HCT116 (cell line): ENCODE results near the gene PTPN12.
"Not testable (repeated sequence)": the region's sequence is repeated elsewhere in the genome, so short reads cannot be mapped to it uniquely, and the experiment has no call there.

Experiments used
- CEBPB ChIP-seq: IDR thresholded peaks from 2 replicates; pipeline ENCODE4 v1.6.1; 2012; ENCODE audit warnings: low read depth
- ELF1 ChIP-seq: IDR thresholded peaks from 2 replicates; pipeline ENCODE4 v1.6.1; 2012; ENCODE audit warnings: low read depth, borderline replicate concordance
- EZH2 ChIP-seq: fragments of 200-600 bp; sonication (generic); IDR thresholded peaks from 2 replicates; pipeline ENCODE4 v1.6.1; 2017; ENCODE audit warnings: antibody characterized with exemption, mixed run types
- JUND ChIP-seq: IDR thresholded peaks from 2 replicates; pipeline ENCODE4 v1.6.1; 2012
- POLR2A ChIP-seq: IDR thresholded peaks from 2 replicates; pipeline ENCODE4 v1.7.0; 2011; ENCODE audit warnings: borderline replicate concordance; ENCODE audit not compliant: insufficient read depth, insufficient read length; ENCODE audit errors: extremely low read depth
- POLR2AphosphoS5 ChIP-seq: IDR thresholded peaks from 2 replicates; pipeline ENCODE4 v1.6.1; 2011; ENCODE audit warnings: mild to moderate bottlenecking, low read depth, low read length, moderate library complexity
- SIN3A ChIP-seq: IDR thresholded peaks from 2 replicates; pipeline ENCODE4 v1.6.1; 2012; ENCODE audit warnings: low read depth
- SP1 ChIP-seq: IDR thresholded peaks from 2 replicates; pipeline ENCODE4 v1.6.1; 2012; ENCODE audit warnings: low read depth
- TCF7L2 ChIP-seq: IDR thresholded peaks from 2 replicates; pipeline ENCODE4 v1.7.0; 2011; ENCODE audit warnings: borderline replicate concordance, inconsistent platforms; ENCODE audit not compliant: insufficient read depth, insufficient read length; ENCODE audit errors: extremely low read depth
- YY1 ChIP-seq: IDR thresholded peaks from 2 replicates; pipeline ENCODE4 v1.6.1; 2011; ENCODE audit warnings: low read length, low read depth, moderate library complexity, mild to moderate bottlenecking; ENCODE audit not compliant: insufficient replicate concordance; ENCODE audit errors: extremely low read depth
- ZNF274 ChIP-seq: fragments of 200-500 bp; sonication (Bioruptor generic); IDR thresholded peaks from 2 replicates; pipeline ENCODE4 v1.6.1; 2014; ENCODE audit warnings: mild to moderate bottlenecking, low read depth, low read length, inconsistent platforms
- TF ChIP-seq, protein P1 (sequence below): IDR thresholded peaks from 2 replicates; pipeline ENCODE4 v1.6.1; 2012
- TF ChIP-seq, protein P2 (sequence below), 3 experiments: fragments of 200-600 bp in 1 of 3; sonication (generic) in 1 of 3; IDR thresholded peaks in 2 of 3; conservative IDR thresholded peaks in 1 of 3; 2 replicates each; pipeline ENCODE4 v1.5.1; 2012 to 2017; ENCODE audit warnings: low read depth in 2 of 3, low read length in 2 of 3, antibody characterized with exemption in 1 of 3, borderline replicate concordance in 1 of 3, control low read depth in 1 of 3, mild to moderate bottlenecking in 1 of 3, mixed read lengths in 1 of 3, mixed run types in 1 of 3, moderate library complexity in 1 of 3; ENCODE audit not compliant: insufficient read depth in 1 of 3

DNA sequence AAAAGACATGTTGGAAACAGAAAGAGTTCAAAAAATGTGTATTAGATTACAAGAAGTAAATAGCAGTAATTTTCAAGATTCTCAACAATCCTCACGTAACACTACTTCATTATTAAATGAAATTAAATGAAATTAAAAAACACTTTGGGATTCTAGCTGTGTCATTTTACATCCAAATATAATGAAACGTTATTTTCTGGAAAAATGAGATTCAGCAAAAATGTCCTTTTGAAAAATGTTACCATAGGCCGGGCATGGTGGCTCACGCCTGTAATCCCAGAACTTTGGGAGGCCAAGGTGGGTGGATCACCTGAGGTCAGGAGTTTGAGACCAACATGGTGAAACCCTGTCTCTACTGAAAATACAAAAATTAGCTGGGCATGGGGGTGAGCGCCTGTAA is 15.6 kb upstream of the PTPN12 start:
- TF ChIP-seq TCF7L2, POLR2A, POLR2AphosphoS5, JUND, ELF1, YY1, EZH2, CEBPB, SP1, SIN3A, ZNF274: not testable (repeated sequence)
- TF ChIP-seq, protein P1, sequence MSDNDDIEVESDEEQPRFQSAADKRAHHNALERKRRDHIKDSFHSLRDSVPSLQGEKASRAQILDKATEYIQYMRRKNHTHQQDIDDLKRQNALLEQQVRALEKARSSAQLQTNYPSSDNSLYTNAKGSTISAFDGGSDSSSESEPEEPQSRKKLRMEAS = not testable (repeated sequence)
- TF ChIP-seq, protein P2, sequence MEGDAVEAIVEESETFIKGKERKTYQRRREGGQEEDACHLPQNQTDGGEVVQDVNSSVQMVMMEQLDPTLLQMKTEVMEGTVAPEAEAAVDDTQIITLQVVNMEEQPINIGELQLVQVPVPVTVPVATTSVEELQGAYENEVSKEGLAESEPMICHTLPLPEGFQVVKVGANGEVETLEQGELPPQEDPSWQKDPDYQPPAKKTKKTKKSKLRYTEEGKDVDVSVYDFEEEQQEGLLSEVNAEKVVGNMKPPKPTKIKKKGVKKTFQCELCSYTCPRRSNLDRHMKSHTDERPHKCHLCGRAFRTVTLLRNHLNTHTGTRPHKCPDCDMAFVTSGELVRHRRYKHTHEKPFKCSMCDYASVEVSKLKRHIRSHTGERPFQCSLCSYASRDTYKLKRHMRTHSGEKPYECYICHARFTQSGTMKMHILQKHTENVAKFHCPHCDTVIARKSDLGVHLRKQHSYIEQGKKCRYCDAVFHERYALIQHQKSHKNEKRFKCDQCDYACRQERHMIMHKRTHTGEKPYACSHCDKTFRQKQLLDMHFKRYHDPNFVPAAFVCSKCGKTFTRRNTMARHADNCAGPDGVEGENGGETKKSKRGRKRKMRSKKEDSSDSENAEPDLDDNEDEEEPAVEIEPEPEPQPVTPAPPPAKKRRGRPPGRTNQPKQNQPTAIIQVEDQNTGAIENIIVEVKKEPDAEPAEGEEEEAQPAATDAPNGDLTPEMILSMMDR (IDR thresholded peaks at IDR 0.05 in 2 of 3, conservative IDR thresholded peaks at IDR 0.05 in 1 of 3; ENCODE audit: borderline replicate concordance in 1 of 3, insufficient read depth in 1 of 3, low read depth in 2 of 3, low read length in 2 of 3) = not testable (repeated sequence)
